PFSK-1 (cell line): ENCODE results near the gene NLRP14.

Experiments used
- FOXP2 ChIP-seq: optimal IDR thresholded peaks from 2 replicates; pipeline ENCODE3; 2011; ENCODE audit warnings: borderline replicate concordance, control low read depth, inconsistent platforms; ENCODE audit not compliant: insufficient read depth; ENCODE audit errors: extremely low read length, extremely low read depth
- POLR2AphosphoS5 ChIP-seq: IDR thresholded peaks from 2 replicates; pipeline ENCODE4 v1.6.1; 2012; ENCODE audit warnings: low read depth, mild to moderate bottlenecking, control low read depth, low read length, moderate library complexity
- SIN3A ChIP-seq: IDR thresholded peaks from 2 replicates; pipeline ENCODE4 v1.6.1; 2012; ENCODE audit warnings: mild to moderate bottlenecking, low read length, moderate library complexity, borderline replicate concordance; ENCODE audit not compliant: insufficient read depth
- TAF1 ChIP-seq: IDR thresholded peaks from 2 replicates; pipeline ENCODE4 v1.6.1; 2012; ENCODE audit warnings: low read length, control low read depth, borderline replicate concordance; ENCODE audit not compliant: insufficient read depth
- TF ChIP-seq, protein P1 (sequence below), 2 experiments: IDR thresholded peaks; 2 replicates each; pipeline versions ENCODE4 v1.6.1 to v1.8.0; 2011 to 2012; ENCODE audit warnings: low read depth in 2 of 2, low read length in 2 of 2, control low read depth in 1 of 2, inconsistent platforms in 1 of 2, mild to moderate bottlenecking in 1 of 2, moderate library complexity in 1 of 2; ENCODE audit not compliant: insufficient read depth in 1 of 2

DNA sequence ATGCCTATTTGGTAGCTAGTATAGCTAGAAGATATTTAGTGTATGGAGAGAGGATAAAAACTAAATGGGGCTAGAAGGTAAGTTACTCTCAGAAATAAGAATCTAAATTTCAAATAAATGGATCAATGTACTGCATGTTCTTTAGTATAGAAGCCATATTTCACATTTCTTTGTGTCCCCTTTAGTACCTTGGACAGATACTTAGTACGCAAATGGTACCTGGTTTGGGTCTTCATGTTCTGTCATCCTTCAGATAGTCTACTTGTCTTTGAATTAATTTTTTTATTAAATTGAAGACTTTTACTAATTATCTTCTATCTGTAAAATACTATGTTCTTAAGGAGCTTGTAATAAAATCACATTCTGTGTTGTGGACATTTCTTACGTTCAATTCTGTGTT, 42.3 kb downstream of the NLRP14 start:
- TF ChIP-seq POLR2AphosphoS5 (no peak), SIN3A (no peak), TAF1 (no peak), FOXP2 (no peak)
- TF ChIP-seq, protein P1, sequence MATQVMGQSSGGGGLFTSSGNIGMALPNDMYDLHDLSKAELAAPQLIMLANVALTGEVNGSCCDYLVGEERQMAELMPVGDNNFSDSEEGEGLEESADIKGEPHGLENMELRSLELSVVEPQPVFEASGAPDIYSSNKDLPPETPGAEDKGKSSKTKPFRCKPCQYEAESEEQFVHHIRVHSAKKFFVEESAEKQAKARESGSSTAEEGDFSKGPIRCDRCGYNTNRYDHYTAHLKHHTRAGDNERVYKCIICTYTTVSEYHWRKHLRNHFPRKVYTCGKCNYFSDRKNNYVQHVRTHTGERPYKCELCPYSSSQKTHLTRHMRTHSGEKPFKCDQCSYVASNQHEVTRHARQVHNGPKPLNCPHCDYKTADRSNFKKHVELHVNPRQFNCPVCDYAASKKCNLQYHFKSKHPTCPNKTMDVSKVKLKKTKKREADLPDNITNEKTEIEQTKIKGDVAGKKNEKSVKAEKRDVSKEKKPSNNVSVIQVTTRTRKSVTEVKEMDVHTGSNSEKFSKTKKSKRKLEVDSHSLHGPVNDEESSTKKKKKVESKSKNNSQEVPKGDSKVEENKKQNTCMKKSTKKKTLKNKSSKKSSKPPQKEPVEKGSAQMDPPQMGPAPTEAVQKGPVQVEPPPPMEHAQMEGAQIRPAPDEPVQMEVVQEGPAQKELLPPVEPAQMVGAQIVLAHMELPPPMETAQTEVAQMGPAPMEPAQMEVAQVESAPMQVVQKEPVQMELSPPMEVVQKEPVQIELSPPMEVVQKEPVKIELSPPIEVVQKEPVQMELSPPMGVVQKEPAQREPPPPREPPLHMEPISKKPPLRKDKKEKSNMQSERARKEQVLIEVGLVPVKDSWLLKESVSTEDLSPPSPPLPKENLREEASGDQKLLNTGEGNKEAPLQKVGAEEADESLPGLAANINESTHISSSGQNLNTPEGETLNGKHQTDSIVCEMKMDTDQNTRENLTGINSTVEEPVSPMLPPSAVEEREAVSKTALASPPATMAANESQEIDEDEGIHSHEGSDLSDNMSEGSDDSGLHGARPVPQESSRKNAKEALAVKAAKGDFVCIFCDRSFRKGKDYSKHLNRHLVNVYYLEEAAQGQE (IDR thresholded peaks at IDR 0.05; ENCODE audit: insufficient read depth in 1 of 2, low read depth in 2 of 2, low read length in 2 of 2), result peak in 1 of 2 experiments; percentile 5; a peak in 1 of 4 replicates
